Lower lobe of right lung (tissue), 2 donors: ENCODE results near the gene ICAM5. TPM values are rescaled to one million over a fixed set of nuclear protein-coding genes. Genes with fewer than 3 reads are reported as not detected.

Source experiments
- ATAC-seq, 2 donors: fragments of 200-7000 bp; cut with Tn5 transposase; one replicate each; pipeline ENCODE4 v1.9.1; 2020 to 2022; ENCODE audit warnings: mild to moderate bottlenecking in 2 of 2, moderate library complexity in 2 of 2
- DNase-seq: peaks from one replicate; pipeline ENCODE4 v3.0.0-alpha.2; 2020
- H3K27ac ChIP-seq: fragments of 200-600 bp; one replicate; pipeline ENCODE4 v1.8.0; 2022
- H3K27me3 ChIP-seq: fragments of 200-600 bp; one replicate; pipeline ENCODE4 v1.8.0; 2022; ENCODE audit warnings: low read depth
- H3K36me3 ChIP-seq: fragments of 200-600 bp; one replicate; pipeline ENCODE4 v1.8.0; 2022; ENCODE audit warnings: mild to moderate bottlenecking
- H3K4me1 ChIP-seq: fragments of 200-600 bp; one replicate; pipeline ENCODE4 v1.8.0; 2022
- H3K4me3 ChIP-seq: fragments of 200-600 bp; one replicate; pipeline ENCODE4 v1.8.0; 2022; ENCODE audit warnings: mild to moderate bottlenecking
- H3K9me3 ChIP-seq: fragments of 200-600 bp; one replicate; pipeline ENCODE4 v1.8.0; 2022
- intact Hi-C: fragments of 100-400 bp; cut with DNase I; formaldehyde crosslinking; loops from one replicate; pipeline ENCODE4 v1.11.0; 2022
- total RNA-seq: library from RNA; stranded (reverse); fragmentation: NEBNext Ultra II Directional; extraction: Animal tissue kit (Norgen Biotek cat#: 25700); gene quantifications from one replicate; pipeline ENCODE4 v1.2.1, GENCODE V29; 2021
- TF ChIP-seq, protein P1 (sequence below): fragments of 200-600 bp; IDR thresholded peaks from one replicate; pipeline ENCODE4 v1.8.0; 2022; ENCODE audit warnings: antibody characterized with exemption, mild to moderate bottlenecking
- donor health status: DM: no; HTN: yes; CAD: no; lungs with severe emphysema.

The ICAM5 gene
- total RNA-seq, 1 donor from 2014 or later, result 15.3 TPM

DNA sequence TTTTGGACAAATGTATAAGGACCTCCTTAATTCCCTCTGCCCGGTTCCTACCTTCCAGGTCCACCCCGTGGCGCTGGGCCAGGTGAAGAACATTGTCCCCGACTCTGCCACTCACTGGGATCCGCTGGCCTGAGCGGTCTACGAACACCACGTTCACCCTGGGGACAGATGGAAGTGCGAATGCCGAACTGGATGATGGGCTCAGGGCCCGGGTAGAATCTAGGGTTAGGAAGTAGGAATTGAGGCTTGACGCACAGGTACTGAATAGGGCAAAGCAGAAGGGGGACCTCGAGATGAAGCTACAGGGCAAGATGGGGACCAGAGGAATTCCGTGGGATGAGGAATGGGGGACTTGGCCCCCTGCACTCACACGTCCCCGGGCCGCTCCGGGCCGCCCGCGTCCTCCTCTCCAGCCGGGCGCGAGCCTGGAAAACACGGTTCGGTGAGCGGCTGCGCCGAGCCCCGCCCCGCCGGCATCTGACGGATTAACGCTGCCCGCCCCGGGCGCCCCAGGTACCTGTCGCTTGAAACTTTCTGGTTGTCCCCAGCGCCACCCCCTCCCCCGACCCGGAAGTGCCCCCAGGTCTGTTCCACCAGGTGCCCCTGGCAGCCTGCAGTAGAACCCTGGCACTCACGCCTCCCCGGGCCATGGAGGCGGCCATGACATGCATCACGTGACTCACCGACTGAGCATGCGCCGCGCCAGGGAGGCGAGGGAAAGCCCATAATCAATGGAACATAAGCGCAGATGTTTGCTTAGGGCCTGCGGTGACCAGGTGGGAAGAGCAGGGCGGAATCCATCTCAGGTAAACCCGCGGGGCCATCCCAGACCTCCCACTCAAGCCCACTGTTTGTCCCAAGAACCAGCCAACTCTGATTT, 25.8 kb downstream of the ICAM5 start, which contains the start of gene FDX2:
Gene FDX2, minus strand, starts transcription at position 681 of the 880 bp plus-strand sequence. Its CDS starts 19 bp downstream, at position 662.
- Histone ChIP-seq H3K27ac (peak within 1 kb of the TSS; percentile 57), H3K4me1 (peaks cover 16% of the 10 kb centered on the region), H3K27me3 (no peaks in the 10 kb centered on the region), H3K9me3 (no peaks in the 10 kb centered on the region), H3K4me3 (peak within 1 kb of the TSS; percentile 96), H3K36me3 (peaks cover 41% of the 10 kb centered on the region)
- ATAC-seq (peak; percentile 90 to 96), DNase-seq (peak; percentile 92)
- TF ChIP-seq, protein P1, sequence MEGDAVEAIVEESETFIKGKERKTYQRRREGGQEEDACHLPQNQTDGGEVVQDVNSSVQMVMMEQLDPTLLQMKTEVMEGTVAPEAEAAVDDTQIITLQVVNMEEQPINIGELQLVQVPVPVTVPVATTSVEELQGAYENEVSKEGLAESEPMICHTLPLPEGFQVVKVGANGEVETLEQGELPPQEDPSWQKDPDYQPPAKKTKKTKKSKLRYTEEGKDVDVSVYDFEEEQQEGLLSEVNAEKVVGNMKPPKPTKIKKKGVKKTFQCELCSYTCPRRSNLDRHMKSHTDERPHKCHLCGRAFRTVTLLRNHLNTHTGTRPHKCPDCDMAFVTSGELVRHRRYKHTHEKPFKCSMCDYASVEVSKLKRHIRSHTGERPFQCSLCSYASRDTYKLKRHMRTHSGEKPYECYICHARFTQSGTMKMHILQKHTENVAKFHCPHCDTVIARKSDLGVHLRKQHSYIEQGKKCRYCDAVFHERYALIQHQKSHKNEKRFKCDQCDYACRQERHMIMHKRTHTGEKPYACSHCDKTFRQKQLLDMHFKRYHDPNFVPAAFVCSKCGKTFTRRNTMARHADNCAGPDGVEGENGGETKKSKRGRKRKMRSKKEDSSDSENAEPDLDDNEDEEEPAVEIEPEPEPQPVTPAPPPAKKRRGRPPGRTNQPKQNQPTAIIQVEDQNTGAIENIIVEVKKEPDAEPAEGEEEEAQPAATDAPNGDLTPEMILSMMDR, result no peak
- intact Hi-C loops, result no loop called here

DNA sequence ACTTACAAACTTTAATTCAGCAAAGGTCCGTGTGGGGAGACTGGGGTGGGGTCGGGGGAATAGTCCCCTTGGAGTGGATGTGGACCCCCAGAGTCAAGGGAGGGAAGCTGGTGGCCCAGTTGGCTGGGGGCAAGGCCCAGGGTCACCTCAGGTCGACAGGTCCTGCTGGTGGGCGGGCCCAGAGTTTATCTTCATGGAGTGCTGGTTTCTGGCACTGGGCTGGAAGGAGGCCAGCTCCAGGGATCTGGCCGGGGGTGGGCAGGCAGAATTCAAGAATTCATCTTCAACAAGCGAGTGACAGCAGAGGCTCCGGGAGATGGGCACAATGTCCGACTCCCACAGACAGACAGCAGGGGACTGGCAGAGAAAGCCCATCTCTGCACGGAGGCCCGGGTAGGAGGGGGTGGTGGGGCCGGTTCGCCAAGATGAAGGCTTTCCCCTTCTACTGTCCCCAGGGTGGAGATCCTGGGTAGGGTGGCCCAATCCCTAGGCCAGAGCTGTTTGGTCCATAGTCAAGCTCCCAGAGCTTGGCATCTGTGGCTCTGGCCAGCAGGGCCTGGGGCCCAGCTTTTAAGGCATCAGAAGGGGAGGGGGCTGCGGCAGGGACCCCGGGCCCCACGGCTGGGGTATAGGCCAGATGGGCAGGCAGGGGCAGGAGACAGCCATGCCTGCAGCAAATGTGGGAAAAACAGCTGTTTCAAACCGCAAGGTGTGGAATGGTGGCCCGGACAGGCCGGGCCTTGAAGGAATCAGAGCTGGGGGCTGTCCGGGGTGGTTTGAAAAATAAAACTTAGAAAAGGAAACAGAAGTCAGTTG, 26.7 kb downstream of the ICAM5 start:
- Histone ChIP-seq H3K4me1 (peaks cover 16% of the 10 kb centered on the region), H3K9me3 (no peaks in the 10 kb centered on the region), H3K4me3 (peak overlapping the region; percentile 96), H3K36me3 (peaks cover 50% of the 10 kb centered on the region), H3K27ac (no peak overlapping the region), H3K27me3 (no peaks in the 10 kb centered on the region)
- ATAC-seq (peak; percentile 5 to 20), DNase-seq (no peak)
- intact Hi-C loops, result no loop called here
- TF ChIP-seq, protein P1, result no peak

DNA sequence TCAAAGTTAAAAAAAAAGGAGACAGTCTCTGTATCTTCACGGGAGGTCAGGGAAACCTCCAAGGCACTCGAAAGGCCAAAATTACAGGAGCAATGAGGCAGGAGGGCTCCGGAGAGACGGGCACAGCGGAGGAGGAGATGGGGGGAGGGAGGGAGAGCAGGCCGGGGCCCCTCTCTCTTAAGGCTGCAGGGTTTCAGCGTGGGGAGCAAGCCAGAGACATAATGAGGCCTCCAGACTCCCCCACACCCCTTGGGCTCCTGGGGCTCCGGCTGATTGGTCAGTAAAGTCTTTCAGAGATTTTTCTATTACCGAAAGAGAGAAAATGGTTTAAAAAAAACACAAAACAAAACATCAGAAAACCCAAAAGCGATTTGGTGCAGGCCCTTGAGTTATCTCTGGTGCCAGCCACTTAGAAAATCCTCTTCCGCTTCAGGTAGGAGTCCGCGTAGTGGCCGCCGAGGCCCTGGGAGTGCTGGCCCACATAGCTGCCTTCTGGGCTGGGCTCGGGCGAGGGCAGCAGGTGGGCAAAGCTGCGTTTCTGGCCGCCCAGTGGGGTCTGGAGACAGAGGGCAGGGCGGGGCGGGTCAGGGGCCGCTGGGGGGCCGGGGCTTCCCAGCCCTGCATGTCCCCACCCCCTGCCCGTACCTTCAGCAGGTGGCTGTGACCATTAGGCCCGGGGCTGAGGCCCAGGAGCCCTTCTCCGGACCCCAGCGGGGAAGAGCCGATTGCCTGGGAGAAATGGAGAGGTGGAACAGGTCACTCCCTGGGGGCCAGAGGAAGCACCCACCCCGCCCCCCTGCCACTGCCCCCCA, 27.5 kb downstream of the ICAM5 start:
- no peaks in the 10 kb centered on the region for H3K9me3 ChIP-seq
- ATAC-seq, result no peak
- TF ChIP-seq, protein P1, result no peak
- intact Hi-C loops, result no loop called here
- H3K27ac ChIP-seq, result no peak overlapping the region
- H3K36me3 ChIP-seq, result peaks cover 58% of the 10 kb centered on the region
- no peak overlapping the region for H3K4me3 ChIP-seq
- no peaks in the 10 kb centered on the region for H3K27me3 ChIP-seq
- DNase-seq, result no peak
- H3K4me1 ChIP-seq, result peaks cover 16% of the 10 kb centered on the region

DNA sequence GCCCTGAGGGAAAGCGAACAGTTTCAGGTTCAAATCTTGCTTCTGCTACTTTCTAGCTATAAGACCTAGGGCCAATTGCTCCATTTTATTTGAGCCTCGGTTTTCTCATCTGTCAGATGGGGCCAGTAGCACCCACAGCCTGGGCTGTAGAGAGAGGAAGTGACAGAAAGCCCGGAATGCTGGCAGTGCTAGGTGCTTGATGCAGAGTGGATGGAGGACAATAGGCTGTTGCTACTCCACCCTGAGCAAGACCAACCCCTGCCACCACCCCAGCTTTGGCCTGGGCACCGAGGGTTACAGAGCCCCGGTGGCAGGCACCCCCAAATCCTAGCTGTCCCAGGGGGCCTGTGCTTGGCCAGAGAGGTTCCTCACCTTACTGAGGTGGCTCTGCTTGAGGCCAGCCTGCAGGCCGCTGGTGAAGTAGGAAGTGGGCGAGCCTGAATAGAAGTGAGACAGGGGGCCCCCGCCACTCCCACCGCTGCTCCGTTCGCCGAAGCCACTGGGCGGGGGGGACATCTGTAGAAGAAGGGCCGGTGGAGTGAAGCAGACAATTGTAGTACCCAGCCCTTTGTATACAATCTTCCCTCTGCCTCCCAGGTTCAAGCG, 28.2 kb downstream of the ICAM5 start:
- TF ChIP-seq, protein P1, result no peak
- intact Hi-C loops, result no loop called here
- Histone ChIP-seq H3K36me3 (peaks cover 65% of the 10 kb centered on the region), H3K9me3 (no peaks in the 10 kb centered on the region), H3K4me1 (peaks cover 16% of the 10 kb centered on the region), H3K27ac (no peak overlapping the region), H3K27me3 (no peaks in the 10 kb centered on the region), H3K4me3 (no peak overlapping the region)
- no peak for DNase-seq
- ATAC-seq, result no peak
